PC-3 (cell line): ENCODE measurements around the gene ZNF687.

Experiments used
- CTCF ChIP-seq: fragments of 300-600 bp; sonication (generic); conservative IDR thresholded peaks from 2 replicates; pipeline ENCODE4 v1.5.1; 2017; ENCODE audit warnings: antibody characterized with exemption, low read depth, mild to moderate bottlenecking, low read length
- EZH2 ChIP-seq: fragments of 300-600 bp; sonication (generic); IDR thresholded peaks from one replicate; pipeline ENCODE4 v1.6.1; 2017; ENCODE audit warnings: antibody characterized with exemption, mild to moderate bottlenecking, low read length; ENCODE audit not compliant: unreplicated experiment
- EZH2phosphoT487 ChIP-seq: fragments of 300-600 bp; sonication (generic); IDR thresholded peaks from 2 replicates; pipeline ENCODE4 v1.6.1; 2018; ENCODE audit warnings: mild to moderate bottlenecking, antibody characterized with exemption, low read length, borderline replicate concordance

DNA sequence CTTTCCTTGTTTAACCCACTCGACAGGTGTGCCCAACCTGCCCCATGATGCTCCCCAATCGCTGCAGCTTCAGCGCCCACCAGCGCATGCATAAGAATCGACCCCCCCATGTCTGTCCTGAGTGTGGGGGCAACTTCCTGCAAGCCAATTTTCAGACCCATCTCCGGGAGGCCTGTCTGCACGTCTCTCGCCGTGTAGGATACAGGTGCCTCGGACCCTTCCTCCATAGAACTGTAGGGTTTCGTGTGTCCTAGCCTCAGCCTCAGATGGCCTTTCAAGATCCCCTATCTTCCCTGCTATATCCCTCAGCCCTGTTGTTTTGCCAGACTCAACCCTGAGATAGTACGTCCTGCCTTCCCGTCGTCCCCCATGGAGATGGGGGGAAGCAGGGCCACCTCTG is 6.4 kb downstream of the ZNF687 start:
- TF ChIP-seq CTCF (no peak), EZH2 (no peak), EZH2phosphoT487 (no peak)
